Peyer's patch (tissue), 4 donors: ENCODE measurements around the gene FUS.
"Not testable (repeated sequence)": the region's sequence is repeated elsewhere in the genome, so short reads cannot be mapped to it uniquely, and the experiment has no call there.

Experiments used
- CTCF ChIP-seq, 6 experiments: fragments of 450-650 bp in 4 of 6; fragments of 200-600 bp in 2 of 6; sonication (generic) in 1 of 6; IDR thresholded peaks; one replicate each; pipeline ENCODE4 v1.5.1; 2017 to 2019; ENCODE audit warnings: antibody characterized with exemption in 6 of 6, mild to moderate bottlenecking in 3 of 6, moderate library complexity in 1 of 6
- POLR2A ChIP-seq, 2 donors: fragments of 450-650 bp; IDR thresholded peaks; one replicate each; pipeline ENCODE4 v1.5.1; 2017; ENCODE audit warnings: antibody characterized with exemption in 2 of 2, mild to moderate bottlenecking in 2 of 2, moderate library complexity in 2 of 2

GRCh38 chr16:31136822-31137499, 43.0 kb upstream of the FUS start:
- TF ChIP-seq CTCF, POLR2A (IDR thresholded peaks at IDR 0.05): not testable (repeated sequence)
